HEK293 (cell line): Measurements from ENCODE around the gene SLC9C2.

ENCODE experiments used
- KLF8 ChIP-seq: fragments of 450-650 bp; formaldehyde crosslinking; IDR thresholded peaks from 2 replicates; pipeline ENCODE4 v1.5.1; 2016; ENCODE audit warnings: missing biosample characterization, missing genetic modification characterization
- WT1 ChIP-seq: fragments of 450-650 bp; formaldehyde crosslinking; IDR thresholded peaks from 2 replicates; pipeline ENCODE4 v1.5.1; 2016; ENCODE audit warnings: missing biosample characterization, missing genetic modification characterization
- ZBTB21 ChIP-seq: fragments of 450-650 bp; formaldehyde crosslinking; IDR thresholded peaks from 2 replicates; pipeline ENCODE4 v1.5.1; 2017; ENCODE audit warnings: missing biosample characterization, missing genetic modification characterization
- ZNF155 ChIP-seq: fragments of 450-650 bp; formaldehyde crosslinking; IDR thresholded peaks from 2 replicates; pipeline ENCODE4 v1.5.1; 2016; ENCODE audit warnings: missing biosample characterization, missing genetic modification characterization
- ZNF335 ChIP-seq: fragments of 450-650 bp; formaldehyde crosslinking; conservative IDR thresholded peaks from 2 replicates; pipeline ENCODE4 v1.5.1; 2016; ENCODE audit warnings: missing biosample characterization, missing genetic modification characterization
- ZNF626 ChIP-seq: fragments of 450-650 bp; sonication (Bioruptor Pico); formaldehyde crosslinking; IDR thresholded peaks from 2 replicates; pipeline ENCODE4 v1.5.1; 2018; ENCODE audit warnings: missing biosample characterization, missing genetic modification characterization, inconsistent platforms
- ZNF654 ChIP-seq: fragments of 450-650 bp; formaldehyde crosslinking; IDR thresholded peaks from 2 replicates; pipeline ENCODE4 v1.5.1; 2016; ENCODE audit warnings: low read depth, missing biosample characterization, missing genetic modification characterization
- TF ChIP-seq, protein P1 (sequence below): fragments of 450-650 bp; formaldehyde crosslinking; IDR thresholded peaks from 2 replicates; pipeline ENCODE4 v1.5.1; 2016; ENCODE audit warnings: missing biosample characterization, missing genetic modification characterization

DNA sequence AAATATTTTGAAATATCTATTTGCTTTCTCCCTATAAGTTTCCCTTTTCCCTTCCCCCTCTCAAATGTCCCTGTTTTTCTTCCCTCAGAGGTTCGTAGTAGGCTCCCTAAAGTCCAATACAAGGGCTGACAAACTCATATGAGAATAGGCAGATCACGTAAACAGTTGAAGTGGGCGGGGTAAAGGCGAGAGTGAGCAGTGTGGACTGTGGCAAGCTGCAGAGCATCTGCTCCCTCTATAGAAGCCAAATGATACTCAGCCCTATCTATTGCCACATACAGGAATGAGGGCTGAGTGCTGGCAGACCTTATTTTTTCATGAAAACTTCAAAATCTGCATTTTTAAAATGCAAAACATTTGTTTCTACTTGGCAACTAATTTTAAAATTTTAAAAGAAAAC is 99.5 kb downstream of the SLC9C2 start:
- no peak for TF ChIP-seq ZNF626 (tag by site-specific recombination)
- TF ChIP-seq ZBTB21, result no peak
- TF ChIP-seq ZNF155, result no peak
- no peak for TF ChIP-seq ZNF654 (tag by site-specific recombination)
- TF ChIP-seq WT1, result no peak
- TF ChIP-seq, protein P1, sequence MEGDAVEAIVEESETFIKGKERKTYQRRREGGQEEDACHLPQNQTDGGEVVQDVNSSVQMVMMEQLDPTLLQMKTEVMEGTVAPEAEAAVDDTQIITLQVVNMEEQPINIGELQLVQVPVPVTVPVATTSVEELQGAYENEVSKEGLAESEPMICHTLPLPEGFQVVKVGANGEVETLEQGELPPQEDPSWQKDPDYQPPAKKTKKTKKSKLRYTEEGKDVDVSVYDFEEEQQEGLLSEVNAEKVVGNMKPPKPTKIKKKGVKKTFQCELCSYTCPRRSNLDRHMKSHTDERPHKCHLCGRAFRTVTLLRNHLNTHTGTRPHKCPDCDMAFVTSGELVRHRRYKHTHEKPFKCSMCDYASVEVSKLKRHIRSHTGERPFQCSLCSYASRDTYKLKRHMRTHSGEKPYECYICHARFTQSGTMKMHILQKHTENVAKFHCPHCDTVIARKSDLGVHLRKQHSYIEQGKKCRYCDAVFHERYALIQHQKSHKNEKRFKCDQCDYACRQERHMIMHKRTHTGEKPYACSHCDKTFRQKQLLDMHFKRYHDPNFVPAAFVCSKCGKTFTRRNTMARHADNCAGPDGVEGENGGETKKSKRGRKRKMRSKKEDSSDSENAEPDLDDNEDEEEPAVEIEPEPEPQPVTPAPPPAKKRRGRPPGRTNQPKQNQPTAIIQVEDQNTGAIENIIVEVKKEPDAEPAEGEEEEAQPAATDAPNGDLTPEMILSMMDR, result no peak
- TF ChIP-seq KLF8 (tag by site-specific recombination), result no peak
- no peak for TF ChIP-seq ZNF335
